Neural progenitor cell (in vitro differentiated cells): ENCODE data around the gene EPRS1. TPM values are rescaled to one million over a fixed set of nuclear protein-coding genes. Genes with fewer than 3 reads are reported as not detected.

Experiments used
- DNase-seq: peaks from one replicate; pipeline ENCODE4 v3.0.0-alpha.2; 2016; ENCODE audit warnings: low spot score
- H2AFZ ChIP-seq: fragments of 200-600 bp; sonication (generic); replicated peaks from 2 replicates; pipeline ENCODE4 v1.6.1; 2016; ENCODE audit warnings: antibody characterized with exemption
- H3F3A ChIP-seq: fragments of 200-600 bp; sonication (generic); 2 replicates; pipeline ENCODE4 v1.6.1; 2016; ENCODE audit warnings: antibody characterized with exemption, low read depth
- H3K27ac ChIP-seq: fragments of 200-600 bp; sonication (generic); 2 replicates; pipeline ENCODE4 v1.5.1; 2016; ENCODE audit warnings: mild to moderate bottlenecking
- H3K27me3 ChIP-seq: fragments of 200-600 bp; sonication (generic); 2 replicates; pipeline ENCODE4 v1.6.1; 2016; ENCODE audit warnings: mild to moderate bottlenecking, moderate library complexity
- H3K36me3 ChIP-seq: fragments of 200-600 bp; sonication (generic); 2 replicates; pipeline ENCODE4 v1.5.1; 2016
- H3K4me1 ChIP-seq: fragments of 200-600 bp; sonication (generic); 2 replicates; pipeline ENCODE4 v1.6.1; 2016; ENCODE audit warnings: mixed run types
- H3K4me2 ChIP-seq: fragments of 200-600 bp; sonication (generic); 2 replicates; pipeline ENCODE4 v1.6.1; 2016
- H3K4me3 ChIP-seq: fragments of 200-600 bp; sonication (generic); 2 replicates; pipeline ENCODE4 v1.5.1; 2016
- H3K79me2 ChIP-seq: fragments of 200-600 bp; sonication (generic); 2 replicates; pipeline ENCODE4 v1.6.1; 2016; ENCODE audit warnings: low read depth
- H3K9ac ChIP-seq: fragments of 200-600 bp; sonication (generic); 2 replicates; pipeline ENCODE4 v1.6.1; 2016
- H3K9me3 ChIP-seq: fragments of 200-600 bp; sonication (generic); 2 replicates; pipeline ENCODE4 v1.5.1; 2016; ENCODE audit warnings: low read depth
- H4K20me1 ChIP-seq: fragments of 200-600 bp; sonication (generic); 2 replicates; pipeline ENCODE4 v1.6.1; 2016; ENCODE audit warnings: low read depth
- H3K27ac Mint-ChIP-seq: 3 replicates; pipeline ENCODE4 v1.8.0; 2021; ENCODE audit warnings: mixed read lengths
- H3K27me3 Mint-ChIP-seq: 2 replicates; pipeline ENCODE4 v1.8.0; 2022; ENCODE audit warnings: low read depth, mild to moderate bottlenecking, inconsistent platforms, moderate library complexity, mixed read lengths; ENCODE audit not compliant: insufficient read depth
- H3K36me3 Mint-ChIP-seq: 3 replicates; pipeline ENCODE4 v1.8.0; 2021; ENCODE audit warnings: mixed read lengths
- H3K4me1 Mint-ChIP-seq: 3 replicates; pipeline ENCODE4 v1.8.0; 2021; ENCODE audit warnings: mixed read lengths
- H3K4me3 Mint-ChIP-seq: 3 replicates; pipeline ENCODE4 v1.8.0; 2021; ENCODE audit warnings: mild to moderate bottlenecking, moderate library complexity, mixed read lengths
- H3K9me3 Mint-ChIP-seq: 3 replicates; pipeline ENCODE4 v1.8.0; 2020; ENCODE audit warnings: mixed read lengths
- CTCF ChIP-seq: fragments of 200-600 bp; sonication (generic); IDR thresholded peaks from 2 replicates; pipeline ENCODE4 v1.5.1; 2017; ENCODE audit warnings: antibody characterized with exemption, mild to moderate bottlenecking
- EZH2 ChIP-seq: fragments of 200-600 bp; sonication (generic); IDR thresholded peaks from 2 replicates; pipeline ENCODE4 v1.6.1; 2017; ENCODE audit warnings: antibody characterized with exemption, mild to moderate bottlenecking, moderate library complexity
- EZH2phosphoT487 ChIP-seq: fragments of 200-600 bp; sonication (generic); IDR thresholded peaks from 2 replicates; pipeline ENCODE4 v1.6.1; 2017; ENCODE audit warnings: antibody characterized with exemption
- total RNA-seq: library from RNA; depleted of rRNA; stranded (reverse); fragments of >200 nt; gene quantifications from 2 replicates; pipeline ENCODE4 v1.2.3, GENCODE V29; 2015; ENCODE audit warnings: low replicate concordance

Gene EPRS1
- total RNA-seq, 1 donor from 2014 or later = 92.9 TPM

- Mint-ChIP-seq H3K9me3 (no peaks in the 10 kb centered on the region), H3K27ac (no peak overlapping the region), H3K4me1 (no peaks in the 10 kb centered on the region), H3K27me3 (no peaks in the 10 kb centered on the region), H3K36me3 (peaks cover 15% of the 10 kb centered on the region), H3K4me3 (no peak overlapping the region)
- H3K79me2 ChIP-seq = no peaks in the 10 kb centered on the region
- H3K9me3 ChIP-seq = no peaks in the 10 kb centered on the region
- H3K27ac ChIP-seq = no peak overlapping the region
- no peak overlapping the region for H3K9ac ChIP-seq
- H4K20me1 ChIP-seq = no peaks in the 10 kb centered on the region
- H3K27me3 ChIP-seq = no peaks in the 10 kb centered on the region
- no peak overlapping the region for H3K4me3 ChIP-seq
- no peaks in the 10 kb centered on the region for H3F3A ChIP-seq
- no peaks in the 10 kb centered on the region for H3K4me1 ChIP-seq
- DNase-seq = no peak
- H3K36me3 ChIP-seq = peaks cover 16% of the 10 kb centered on the region
- no peak overlapping the region for H3K4me2 ChIP-seq
- TF ChIP-seq EZH2phosphoT487 (no peak), EZH2 (no peak), CTCF (no peak)
- H2AFZ ChIP-seq = no peak overlapping the region
These were observed 27.2 kb downstream of the EPRS1 start for GRCh38 chr1:220019071-220019470.

- H3K4me3 Mint-ChIP-seq = no peak overlapping the region
- no peak overlapping the region for H3K4me3 ChIP-seq
- no peak for DNase-seq
- no peak overlapping the region for H3K9ac ChIP-seq
- H3K27ac ChIP-seq = no peak overlapping the region
- H3K36me3 Mint-ChIP-seq = peaks cover 19% of the 10 kb centered on the region
- H3K9me3 ChIP-seq = no peaks in the 10 kb centered on the region
- H3K9me3 Mint-ChIP-seq = no peaks in the 10 kb centered on the region
- H2AFZ ChIP-seq = no peak overlapping the region
- H3K27me3 Mint-ChIP-seq = no peaks in the 10 kb centered on the region
- H3K4me1 ChIP-seq = no peaks in the 10 kb centered on the region
- no peak for TF ChIP-seq EZH2
- TF ChIP-seq CTCF = no peak
- TF ChIP-seq EZH2phosphoT487 = no peak
- no peaks in the 10 kb centered on the region for H4K20me1 ChIP-seq
- H3F3A ChIP-seq = no peaks in the 10 kb centered on the region
- no peak overlapping the region for H3K4me2 ChIP-seq
- peaks cover 19% of the 10 kb centered on the region for H3K36me3 ChIP-seq
- H3K4me1 Mint-ChIP-seq = no peaks in the 10 kb centered on the region
- H3K27ac Mint-ChIP-seq = no peak overlapping the region
- H3K79me2 ChIP-seq = no peaks in the 10 kb centered on the region
- no peaks in the 10 kb centered on the region for H3K27me3 ChIP-seq
These were observed 32.8 kb downstream of the EPRS1 start for GRCh38 chr1:220013497-220013896.

- Histone ChIP-seq H3K27me3 (no peaks in the 10 kb centered on the region), H3K9ac (no peak overlapping the region), H3K36me3 (peaks cover 9% of the 10 kb centered on the region), H3K4me2 (no peak overlapping the region), H3K9me3 (no peaks in the 10 kb centered on the region), H3K79me2 (no peaks in the 10 kb centered on the region), H2AFZ (no peak overlapping the region), H4K20me1 (no peaks in the 10 kb centered on the region), H3K4me1 (no peaks in the 10 kb centered on the region), H3F3A (no peaks in the 10 kb centered on the region), H3K27ac (no peak overlapping the region), H3K4me3 (no peak overlapping the region)
- TF ChIP-seq EZH2phosphoT487 = no peak
- peak; percentile 11 for TF ChIP-seq CTCF
- Mint-ChIP-seq H3K9me3 (no peaks in the 10 kb centered on the region), H3K27me3 (no peaks in the 10 kb centered on the region), H3K4me1 (no peaks in the 10 kb centered on the region), H3K27ac (no peak overlapping the region), H3K4me3 (no peak overlapping the region), H3K36me3 (peaks cover 16% of the 10 kb centered on the region)
- no peak for DNase-seq
These were observed 34.0 kb downstream of the EPRS1 start for GRCh38 chr1:220012259-220012658.

- no peaks in the 10 kb centered on the region for H3K4me1 ChIP-seq
- Mint-ChIP-seq H3K9me3 (no peaks in the 10 kb centered on the region), H3K27me3 (no peaks in the 10 kb centered on the region), H3K36me3 (peaks cover 16% of the 10 kb centered on the region), H3K4me3 (no peak overlapping the region), H3K4me1 (no peaks in the 10 kb centered on the region), H3K27ac (no peak overlapping the region)
- H3K27me3 ChIP-seq = no peaks in the 10 kb centered on the region
- no peak overlapping the region for H3K4me2 ChIP-seq
- no peaks in the 10 kb centered on the region for H3K9me3 ChIP-seq
- H4K20me1 ChIP-seq = no peaks in the 10 kb centered on the region
- no peak overlapping the region for H2AFZ ChIP-seq
- TF ChIP-seq EZH2 (no peak), CTCF (no peak), EZH2phosphoT487 (no peak)
- H3K27ac ChIP-seq = no peak overlapping the region
- H3K4me3 ChIP-seq = no peak overlapping the region
- H3K36me3 ChIP-seq = peaks cover 9% of the 10 kb centered on the region
- H3K79me2 ChIP-seq = no peaks in the 10 kb centered on the region
- H3K9ac ChIP-seq = no peak overlapping the region
- no peak for DNase-seq
- H3F3A ChIP-seq = no peaks in the 10 kb centered on the region
These were observed 34.7 kb downstream of the EPRS1 start for GRCh38 chr1:220011620-220012019.
